Panc1 (cell line): ENCODE results near the gene SHISAL2A. TPM values are rescaled to one million over a fixed set of nuclear protein-coding genes. Genes with fewer than 3 reads are reported as not detected.

Experiments
- ATAC-seq: fragments of 200-7000 bp; cut with Tn5 transposase; 2 replicates; pipeline ENCODE4 v1.9.1; 2020; ENCODE audit warnings: mild to moderate bottlenecking, moderate library complexity
- BruUV-seq: library from RNA; stranded (reverse); fragments of 400-500 nt; replicated peaks from 2 replicates; lab custom pipeline; 2021; lab: Mats Ljungman, UMichigan
- CTCF ChIA-PET: fragments of 300-600 bp; sonication (Branson Sonifier 250); formaldehyde crosslinking; loops from one replicate; lab custom pipeline; 2022; ENCODE audit warnings: antibody characterized with exemption; lab: Charles Lee
- POLR2A ChIA-PET: fragments of 300-600 bp; sonication (Branson Sonifier 250); formaldehyde crosslinking; loops from one replicate; lab custom pipeline; 2022; ENCODE audit warnings: antibody characterized with exemption; lab: Charles Lee
- DNase-seq: peaks from one replicate; pipeline ENCODE4 v3.0.0-alpha.2; 2010; ENCODE audit warnings: low read depth, low spot score
- H3K27ac ChIP-seq: 2 replicates; pipeline ENCODE4 v1.5.1; 2011; ENCODE audit warnings: mild to moderate bottlenecking, low read length, inconsistent platforms
- H3K27me3 ChIP-seq: fragments of 200-500 bp; sonication (Bioruptor generic); 2 replicates; pipeline ENCODE4 v1.6.0; 2014; ENCODE audit warnings: low read length, inconsistent platforms; ENCODE audit not compliant: control insufficient read depth, insufficient read depth
- H3K36me3 ChIP-seq: fragments of 200-500 bp; sonication (Bioruptor generic); 2 replicates; pipeline ENCODE4 v1.5.1; 2014; ENCODE audit warnings: inconsistent platforms, mild to moderate bottlenecking, low read length, moderate library complexity; ENCODE audit not compliant: control insufficient read depth, insufficient read depth
- H3K4me1 ChIP-seq: 2 replicates; pipeline ENCODE4 v1.5.1; 2011; ENCODE audit warnings: inconsistent platforms, mild to moderate bottlenecking, low read length, moderate library complexity; ENCODE audit not compliant: control insufficient read depth, insufficient read depth
- H3K4me3 ChIP-seq, 2 experiments: 2 replicates each; pipeline ENCODE4 v1.5.1; 2011 to 2012; ENCODE audit warnings: low read depth in 2 of 2, low read length in 2 of 2, mild to moderate bottlenecking in 2 of 2, inconsistent platforms in 1 of 2, moderate library complexity in 1 of 2
- H3K9me3 ChIP-seq: fragments of 200-500 bp; sonication (Bioruptor generic); 2 replicates; pipeline ENCODE4 v1.5.1; 2014; ENCODE audit warnings: low read depth, mild to moderate bottlenecking, inconsistent platforms, low read length, moderate library complexity; ENCODE audit not compliant: control insufficient read depth, insufficient read depth
- CTCF ChIP-seq: fragments of 450-650 bp; IDR thresholded peaks from 2 replicates; pipeline ENCODE4 v1.5.1; 2017; ENCODE audit warnings: mild to moderate bottlenecking
- POLR2AphosphoS5 ChIP-seq: IDR thresholded peaks from 2 replicates; pipeline ENCODE4 v1.6.1; 2012; ENCODE audit warnings: mild to moderate bottlenecking, low read depth, low read length, moderate library complexity
- SIN3A ChIP-seq: IDR thresholded peaks from 2 replicates; pipeline ENCODE4 v1.6.1; 2012; ENCODE audit warnings: low read depth, mild to moderate bottlenecking, low read length, moderate library complexity, borderline replicate concordance; ENCODE audit not compliant: insufficient read depth
- TCF7L2 ChIP-seq: IDR thresholded peaks from 2 replicates; pipeline ENCODE4 v1.6.1; 2011; ENCODE audit warnings: mild to moderate bottlenecking, low read depth, low read length, inconsistent platforms
- in situ Hi-C: cut with HindIII; loops from 2 replicates; pipeline ENCODE4 v1.10.0; 2016; ENCODE audit warnings: low sequenced_read_pairs, low pct_unique_long_range_greater_than_20kb
- intact Hi-C: fragments of 100-400 bp; cut with micrococcal nuclease; formaldehyde crosslinking; loops from one replicate; pipeline ENCODE4 v1.10.0; 2022; ENCODE audit not compliant: unreplicated experiment
- total RNA-seq: library from RNA; stranded (reverse); gene quantifications from one replicate; pipeline ENCODE4 v1.2.1, GENCODE V29; 2021; ENCODE audit not compliant: unreplicated experiment
- TF ChIP-seq, protein P1 (sequence below), 2 experiments: IDR thresholded peaks; 2 replicates each; pipeline ENCODE4 v1.6.1; 2011 to 2012; ENCODE audit warnings: low read depth in 2 of 2, control low read depth in 1 of 2, low read length in 1 of 2, mild to moderate bottlenecking in 1 of 2, moderate library complexity in 1 of 2; ENCODE audit not compliant: insufficient read depth in 1 of 2

Gene SHISAL2A
- total RNA-seq, 1 experiment from 2014 or later = 0.23 TPM

- intact Hi-C loops = no loop called here
- BruUV-seq = no TSS peak
- Histone ChIP-seq H3K4me3 (no peak overlapping the region), H3K4me1 (peaks cover 9% of the 10 kb centered on the region; the same call in 1 of the 2 replicates), H3K27me3 (no peaks in the 10 kb centered on the region), H3K9me3 (no peaks in the 10 kb centered on the region), H3K36me3 (no peaks in the 10 kb centered on the region), H3K27ac (no peak overlapping the region)
- ATAC-seq (no peak), DNase-seq (no peak)
- CTCF ChIA-PET = interaction anchor here (0.6 to 0.7 kb wide), 2 partner anchors 51 to 1885 kb away, joined by 4 to 12 read pairs; no protein-coding TSS in a partner anchor
- in situ Hi-C loops = no loop called here
- POLR2A ChIA-PET = no interaction called here
- no peak for TF ChIP-seq CTCF
- TF ChIP-seq TCF7L2 = no peak
- TF ChIP-seq, protein P1, sequence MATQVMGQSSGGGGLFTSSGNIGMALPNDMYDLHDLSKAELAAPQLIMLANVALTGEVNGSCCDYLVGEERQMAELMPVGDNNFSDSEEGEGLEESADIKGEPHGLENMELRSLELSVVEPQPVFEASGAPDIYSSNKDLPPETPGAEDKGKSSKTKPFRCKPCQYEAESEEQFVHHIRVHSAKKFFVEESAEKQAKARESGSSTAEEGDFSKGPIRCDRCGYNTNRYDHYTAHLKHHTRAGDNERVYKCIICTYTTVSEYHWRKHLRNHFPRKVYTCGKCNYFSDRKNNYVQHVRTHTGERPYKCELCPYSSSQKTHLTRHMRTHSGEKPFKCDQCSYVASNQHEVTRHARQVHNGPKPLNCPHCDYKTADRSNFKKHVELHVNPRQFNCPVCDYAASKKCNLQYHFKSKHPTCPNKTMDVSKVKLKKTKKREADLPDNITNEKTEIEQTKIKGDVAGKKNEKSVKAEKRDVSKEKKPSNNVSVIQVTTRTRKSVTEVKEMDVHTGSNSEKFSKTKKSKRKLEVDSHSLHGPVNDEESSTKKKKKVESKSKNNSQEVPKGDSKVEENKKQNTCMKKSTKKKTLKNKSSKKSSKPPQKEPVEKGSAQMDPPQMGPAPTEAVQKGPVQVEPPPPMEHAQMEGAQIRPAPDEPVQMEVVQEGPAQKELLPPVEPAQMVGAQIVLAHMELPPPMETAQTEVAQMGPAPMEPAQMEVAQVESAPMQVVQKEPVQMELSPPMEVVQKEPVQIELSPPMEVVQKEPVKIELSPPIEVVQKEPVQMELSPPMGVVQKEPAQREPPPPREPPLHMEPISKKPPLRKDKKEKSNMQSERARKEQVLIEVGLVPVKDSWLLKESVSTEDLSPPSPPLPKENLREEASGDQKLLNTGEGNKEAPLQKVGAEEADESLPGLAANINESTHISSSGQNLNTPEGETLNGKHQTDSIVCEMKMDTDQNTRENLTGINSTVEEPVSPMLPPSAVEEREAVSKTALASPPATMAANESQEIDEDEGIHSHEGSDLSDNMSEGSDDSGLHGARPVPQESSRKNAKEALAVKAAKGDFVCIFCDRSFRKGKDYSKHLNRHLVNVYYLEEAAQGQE (IDR thresholded peaks at IDR 0.05; ENCODE audit: insufficient read depth in 1 of 2, low read depth in 2 of 2, low read length in 1 of 2) = no peak
- TF ChIP-seq SIN3A = no peak
- TF ChIP-seq POLR2AphosphoS5 = no peak
Measured at GRCh38 chr1:52604063-52604770, 28.8 kb upstream of the SHISAL2A start.

GRCh38 chr1:52613636-52614373 lies 19.2 kb upstream of the SHISAL2A start:
- intact Hi-C loops = no loop called here

More at GRCh38 chr1:52613636-52614373, 19.2 kb upstream of the SHISAL2A start:
- ATAC-seq (no peak), DNase-seq (no peak)
- in situ Hi-C loops = no loop called here
- POLR2A ChIA-PET = interaction anchor here (0.5 kb wide), 1 partner anchor 50 kb away, joined by 3 read pairs; no protein-coding TSS in a partner anchor
- CTCF ChIA-PET = no interaction called here
- H3K4me1 ChIP-seq = no peaks in the 10 kb centered on the region
- H3K36me3 ChIP-seq = no peaks in the 10 kb centered on the region
- TF ChIP-seq POLR2AphosphoS5 = no peak
- no peak for TF ChIP-seq SIN3A
- no peak for TF ChIP-seq CTCF
- TF ChIP-seq TCF7L2 = no peak
- TF ChIP-seq, protein P1 (IDR thresholded peaks at IDR 0.05; ENCODE audit: insufficient read depth in 1 of 2, low read depth in 2 of 2, low read length in 1 of 2) = no peak
- no peaks in the 10 kb centered on the region for H3K9me3 ChIP-seq
- no peak overlapping the region for H3K4me3 ChIP-seq
- no peaks in the 10 kb centered on the region for H3K27me3 ChIP-seq
- H3K27ac ChIP-seq = no peak overlapping the region
- BruUV-seq = no TSS peak
